G401 (cell line): ENCODE results near the gene SMIM29. TPM values are rescaled to one million over a fixed set of nuclear protein-coding genes. Genes with fewer than 3 reads are reported as not detected.

ENCODE experiments used
- DNase-seq: peaks from one replicate; pipeline ENCODE4 v3.0.0-alpha.2; 2015; ENCODE audit warnings: low spot score
- in situ Hi-C: cut with HindIII; loops from 2 replicates; pipeline ENCODE4 v1.10.0; 2016; ENCODE audit warnings: low sequenced_read_pairs, mixed read lengths
- total RNA-seq: library from RNA; depleted of rRNA; stranded (reverse); fragments of >200 nt; shearing (Covaris generic); gene quantifications from 2 replicates; pipeline ENCODE4 v1.2.3, GENCODE V29; 2014

SMIM29 gene
- total RNA-seq, 1 experiment from 2014 or later, result 17.2 TPM

DNA sequence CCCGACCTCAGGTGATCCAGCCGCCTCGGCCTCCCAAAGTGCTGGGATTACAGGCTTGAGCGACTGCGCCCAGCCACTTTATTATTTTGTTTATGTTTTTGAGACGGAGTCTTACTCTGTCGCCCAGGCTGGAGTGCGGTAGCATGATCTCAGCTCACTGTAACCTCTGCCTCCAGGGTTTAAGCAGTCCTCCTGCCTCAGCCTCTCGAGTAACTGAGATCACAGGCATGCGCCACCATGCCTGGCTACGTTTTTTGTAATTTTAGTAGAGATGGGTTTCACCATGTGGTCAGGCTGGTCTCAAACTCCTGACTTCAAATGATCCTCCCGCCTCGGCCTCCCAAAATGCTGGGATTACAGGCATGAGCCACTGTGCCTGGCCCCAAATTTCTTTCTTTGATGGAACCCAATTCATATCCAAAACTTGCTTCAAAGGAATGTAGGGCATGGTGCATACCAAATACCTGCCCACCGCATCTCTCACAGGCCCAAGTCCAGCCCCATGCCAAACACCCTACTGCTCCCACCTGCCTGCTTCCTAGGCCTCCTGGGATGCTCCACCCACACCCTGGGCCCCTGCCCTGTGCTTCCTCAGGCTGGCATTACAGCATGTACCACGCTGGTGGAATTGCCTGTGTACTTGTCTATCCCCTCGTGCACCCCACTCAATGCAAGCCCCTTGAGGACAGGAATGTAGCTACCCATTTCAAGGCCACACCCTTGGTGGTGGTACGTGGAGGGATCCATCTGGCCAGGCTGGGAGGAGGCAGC, 17.1 kb downstream of the SMIM29 start:
- DNase-seq, result no peak
- in situ Hi-C loops, result no loop called here

DNA sequence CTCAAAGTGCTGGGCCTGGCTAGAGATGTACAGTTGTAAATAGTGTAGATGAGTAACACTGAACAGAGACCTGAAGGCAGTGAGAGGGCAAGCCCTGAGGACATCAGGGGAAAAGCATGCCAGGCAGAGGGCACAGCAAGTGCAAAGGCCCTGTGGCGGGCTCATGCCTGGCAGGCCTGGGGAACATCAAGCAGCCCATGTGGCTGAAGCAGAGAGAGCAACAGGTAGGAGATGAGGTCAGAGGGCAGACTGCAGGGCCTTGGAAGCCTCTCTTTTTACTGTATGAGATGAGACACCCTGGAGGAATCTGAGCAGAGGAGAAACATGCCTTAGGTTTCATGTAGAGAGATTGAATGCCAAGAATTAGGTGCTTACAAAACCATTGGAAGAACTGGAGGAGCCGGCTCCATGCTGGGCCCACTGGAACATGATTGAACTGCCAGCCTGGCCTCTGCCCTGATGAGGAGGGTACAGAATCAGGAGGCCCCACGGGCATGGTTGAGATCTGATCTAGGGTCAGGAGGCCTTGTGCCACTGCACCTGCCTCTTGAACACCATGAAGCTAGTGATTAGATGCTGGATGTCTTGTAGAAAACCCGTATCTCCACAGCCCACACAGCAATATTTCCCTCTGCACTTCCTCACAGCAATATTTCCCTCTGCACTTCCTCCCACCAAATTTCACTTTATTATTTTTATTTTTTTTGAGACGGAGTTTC, 18.0 kb downstream of the SMIM29 start:
- no peak for DNase-seq
- in situ Hi-C loops, result no loop called here

DNA sequence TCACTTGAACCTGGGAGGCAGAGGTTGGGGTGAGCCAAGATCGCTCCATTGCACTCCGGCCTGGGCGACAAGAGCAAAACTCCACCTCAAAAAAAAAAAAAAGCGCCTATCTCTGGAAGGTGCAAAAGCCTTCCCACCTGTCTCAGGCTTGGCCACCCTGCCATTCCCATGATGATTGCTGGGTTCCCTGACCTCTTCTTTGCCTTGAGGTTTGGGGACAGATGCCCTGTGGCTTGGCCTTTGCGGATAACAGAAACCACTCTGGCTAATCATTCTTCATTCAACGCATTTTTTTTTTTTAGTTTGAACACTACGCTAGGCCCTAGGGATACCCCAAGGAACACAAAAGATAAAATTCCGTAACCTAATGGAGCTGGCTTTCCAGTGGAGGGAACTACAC, 18.9 kb downstream of the SMIM29 start:
- no peak for DNase-seq
- in situ Hi-C loops, result no loop called here

- no peak for DNase-seq
- in situ Hi-C loops, result no loop called here
Measured at GRCh38 chr6:34227761-34228421, 20.9 kb downstream of the SMIM29 start.

- DNase-seq, result peak; percentile 82
- in situ Hi-C loops, result no loop called here
Measured at GRCh38 chr6:34226731-34227586, 21.8 kb downstream of the SMIM29 start.

GRCh38 chr6:34226066-34226465, 22.7 kb downstream of the SMIM29 start:
- in situ Hi-C loops, result no loop called here
- no peak for DNase-seq

GRCh38 chr6:34225551-34225950, 23.3 kb downstream of the SMIM29 start:
- no peak for DNase-seq
- in situ Hi-C loops, result no loop called here

GRCh38 chr6:34223956-34224940, 24.6 kb downstream of the SMIM29 start:
- DNase-seq, result peak; percentile 89
- in situ Hi-C loops, result no loop called here

- in situ Hi-C loops, result no loop called here
- DNase-seq, result no peak
Measured at GRCh38 chr6:34223381-34223955, 25.3 kb downstream of the SMIM29 start.

- DNase-seq, result no peak
- in situ Hi-C loops, result no loop called here
Measured at GRCh38 chr6:34218691-34219090, 30.1 kb downstream of the SMIM29 start.

DNA sequence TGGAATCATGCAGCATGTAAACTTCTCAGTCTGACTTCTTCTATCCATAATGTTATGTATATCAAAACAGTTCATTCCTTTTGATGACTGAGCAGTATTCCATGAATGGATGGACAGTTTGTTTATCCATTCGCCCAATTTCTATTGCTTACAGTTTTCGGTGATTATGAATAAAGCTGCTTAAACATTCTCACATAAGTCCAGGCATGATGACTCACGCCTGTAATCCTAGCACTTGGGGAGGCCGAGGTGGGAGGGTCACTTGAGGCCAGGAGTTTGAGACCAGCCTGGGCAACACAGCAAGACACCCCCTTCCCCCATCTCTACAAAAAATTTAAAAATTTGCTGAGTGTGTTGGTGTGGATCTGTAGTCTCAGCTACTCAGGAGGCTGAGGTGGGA, 35.0 kb downstream of the SMIM29 start:
- no peak for DNase-seq
- in situ Hi-C loops, result no loop called here

GRCh38 chr6:34207695-34208443, 40.9 kb downstream of the SMIM29 start:
- DNase-seq, result no peak
- in situ Hi-C loops, result no loop called here

GRCh38 chr6:34206726-34207125, 42.1 kb downstream of the SMIM29 start:
- DNase-seq, result no peak
- in situ Hi-C loops, result no loop called here

- DNase-seq, result no peak
- in situ Hi-C loops, result no loop called here
Measured at GRCh38 chr6:34205916-34206315, 42.9 kb downstream of the SMIM29 start.

DNA sequence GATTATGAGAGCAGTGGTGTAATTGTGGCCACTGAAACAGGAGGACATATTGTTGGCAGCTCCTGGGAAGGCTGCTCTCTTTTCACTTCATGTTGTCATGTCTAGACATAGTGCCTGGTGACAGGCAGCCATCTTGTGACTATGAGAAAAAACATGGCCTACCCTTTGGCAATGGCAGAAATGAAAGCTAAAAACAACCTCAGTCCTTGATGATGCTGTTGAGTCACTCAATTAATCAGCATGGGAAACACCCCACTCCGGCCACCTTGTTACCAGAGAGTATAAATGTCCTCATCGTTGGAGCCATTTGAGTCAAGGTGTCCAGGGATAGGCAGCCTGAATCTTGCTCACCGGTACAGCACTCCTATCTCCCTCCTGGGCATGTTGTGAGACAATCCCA, 43.3 kb downstream of the SMIM29 start:
- no peak for DNase-seq
- in situ Hi-C loops, result no loop called here

DNA sequence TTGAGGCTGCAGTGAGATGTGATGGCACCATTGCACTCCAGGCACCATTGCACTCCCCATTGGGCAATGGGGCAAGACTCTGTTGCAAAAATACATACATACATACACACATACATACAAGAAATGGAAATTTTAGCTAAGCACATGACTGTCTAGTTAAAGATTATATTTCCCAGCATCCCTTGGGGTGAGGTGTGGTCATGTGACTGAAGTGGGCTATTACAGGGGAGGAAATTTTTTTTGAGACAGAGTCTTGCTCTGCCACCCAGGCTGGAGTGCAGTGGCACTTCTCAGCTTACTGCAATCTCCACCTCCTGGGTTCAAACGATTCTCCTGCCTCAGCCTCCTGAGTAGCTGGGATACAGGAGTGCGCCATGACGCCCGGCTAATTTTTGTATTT, 44.1 kb downstream of the SMIM29 start:
- in situ Hi-C loops, result no loop called here
- no peak for DNase-seq
